HFFc6 (cell line): ENCODE results near the gene FAM135A. TPM values are rescaled to one million over a fixed set of nuclear protein-coding genes. Genes with fewer than 3 reads are reported as not detected.

Source experiments
- DNase-seq: peaks from one replicate; pipeline ENCODE4 v3.0.0-alpha.2; 2018
- H3K27ac Mint-ChIP-seq: 2 replicates; pipeline ENCODE4 v1.8.0; 2020; ENCODE audit warnings: mild to moderate bottlenecking, mixed read lengths
- H3K27me3 Mint-ChIP-seq: 2 replicates; pipeline ENCODE4 v1.8.0; 2021; ENCODE audit warnings: mild to moderate bottlenecking, moderate library complexity, mixed read lengths; ENCODE audit not compliant: insufficient read depth
- H3K36me3 Mint-ChIP-seq: 2 replicates; pipeline ENCODE4 v1.8.0; 2021; ENCODE audit warnings: low read depth, mixed read lengths
- H3K4me1 Mint-ChIP-seq: 2 replicates; pipeline ENCODE4 v1.8.0; 2020; ENCODE audit warnings: low read depth, mixed read lengths
- H3K4me3 Mint-ChIP-seq: 2 replicates; pipeline ENCODE4 v1.8.0; 2020; ENCODE audit warnings: mild to moderate bottlenecking, moderate library complexity, mixed read lengths
- H3K9me3 Mint-ChIP-seq: 2 replicates; pipeline ENCODE4 v1.8.0; 2020; ENCODE audit warnings: mild to moderate bottlenecking, mixed read lengths
- CTCF ChIP-seq: fragments of 200-600 bp; sonication (generic); IDR thresholded peaks from 2 replicates; pipeline ENCODE4 v1.5.0; 2021; ENCODE audit warnings: antibody characterized with exemption, mild to moderate bottlenecking
- total RNA-seq, 6 experiments: library from RNA; stranded (reverse); fragmentation: NEBNext Ultra II Directional; extraction: Animal tissue kit (Norgen Biotek cat#: 25700); gene quantifications; 2 replicates in 1 of 6; 3 replicates in 5 of 6; pipeline ENCODE4 v1.2.3, GENCODE V29; 2021

Gene FAM135A
- total RNA-seq, 6 experiments from 2014 or later, result 2.2 to 4.0 (median 3.9) TPM

- Mint-ChIP-seq H3K27me3 (peaks cover 4% of the 10 kb centered on the region), H3K27ac (no peak overlapping the region), H3K4me1 (peaks cover 30% of the 10 kb centered on the region), H3K4me3 (no peak overlapping the region), H3K9me3 (no peaks in the 10 kb centered on the region), H3K36me3 (no peaks in the 10 kb centered on the region)
- TF ChIP-seq CTCF, result no peak
- no peak for DNase-seq
Measured at GRCh38 chr6:70415660-70416059, 2.4 kb downstream of the FAM135A start.

- no peaks in the 10 kb centered on the region; the same call in 1 of the 2 replicates for H3K27me3 Mint-ChIP-seq
Measured at GRCh38 chr6:70421509-70421908, 8.2 kb downstream of the FAM135A start.

GRCh38 chr6:70423189-70424134, 10.2 kb downstream of the FAM135A start:
- Mint-ChIP-seq H3K27ac (no peak overlapping the region; the same call in 1 of the 2 replicates), H3K9me3 (no peaks in the 10 kb centered on the region), H3K27me3 (no peaks in the 10 kb centered on the region; the same call in 1 of the 2 replicates), H3K4me3 (no peak overlapping the region), H3K36me3 (no peaks in the 10 kb centered on the region), H3K4me1 (peaks cover 13% of the 10 kb centered on the region)
- DNase-seq, result no peak
- TF ChIP-seq CTCF, result no peak

More at GRCh38 chr6:70421509-70421908, 8.2 kb downstream of the FAM135A start:
- Mint-ChIP-seq H3K4me3 (no peak overlapping the region), H3K4me1 (peaks cover 13% of the 10 kb centered on the region), H3K9me3 (no peaks in the 10 kb centered on the region), H3K36me3 (no peaks in the 10 kb centered on the region), H3K27ac (no peak overlapping the region)
- no peak for DNase-seq
- TF ChIP-seq CTCF, result no peak

GRCh38 chr6:70424291-70424690, 11.0 kb downstream of the FAM135A start:
- H3K9me3 Mint-ChIP-seq, result no peaks in the 10 kb centered on the region
- no peak overlapping the region for H3K4me3 Mint-ChIP-seq
- H3K27me3 Mint-ChIP-seq, result no peaks in the 10 kb centered on the region; the same call in 1 of the 2 replicates
- no peak for TF ChIP-seq CTCF
- peaks cover 5% of the 10 kb centered on the region for H3K36me3 Mint-ChIP-seq
- DNase-seq, result no peak
- peaks cover 13% of the 10 kb centered on the region for H3K4me1 Mint-ChIP-seq
- H3K27ac Mint-ChIP-seq, result no peak overlapping the region

- no peak for DNase-seq
- Mint-ChIP-seq H3K27ac (no peak overlapping the region), H3K9me3 (no peaks in the 10 kb centered on the region), H3K4me3 (no peak overlapping the region), H3K27me3 (no peaks in the 10 kb centered on the region), H3K4me1 (no peaks in the 10 kb centered on the region), H3K36me3 (0 out of 2 replicates have a peak, but pooled peaks cover 1% of the 10 kb centered on the region)
- no peak for TF ChIP-seq CTCF
Measured at GRCh38 chr6:70436320-70436719, 23.0 kb downstream of the FAM135A start.
